Sigmoid colon (tissue), 7 donors: ENCODE data around the gene CAMSAP3. TPM values are rescaled to one million over a fixed set of nuclear protein-coding genes. Genes with fewer than 3 reads are reported as not detected.

Source experiments
- DNase-seq: peaks from one replicate; pipeline ENCODE4 v3.0.0-alpha.2; 2019
- H3K27ac ChIP-seq, 4 donors: fragments of 200-600 bp; sonication (generic); one replicate each; pipeline ENCODE4 v1.5.1; 2016 to 2019; ENCODE audit warnings: mild to moderate bottlenecking in 1 of 4
- H3K27me3 ChIP-seq, 3 donors: fragments of 200-600 bp; sonication (generic); one replicate each; pipeline ENCODE4 v1.5.1; 2019; ENCODE audit warnings: mild to moderate bottlenecking in 1 of 3
- H3K36me3 ChIP-seq, 4 donors: fragments of 200-600 bp; sonication (generic); one replicate each; pipeline ENCODE4 v1.5.1; 2016 to 2019
- H3K4me1 ChIP-seq, 4 donors: fragments of 200-600 bp; sonication (generic); one replicate each; pipeline ENCODE4 v1.5.1; 2017 to 2019
- H3K4me3 ChIP-seq, 4 donors: fragments of 200-600 bp; sonication (generic); one replicate each; pipeline ENCODE4 v1.5.1; 2017 to 2019; ENCODE audit warnings: mild to moderate bottlenecking in 2 of 4, moderate library complexity in 1 of 4
- H3K9me3 ChIP-seq, 4 donors: fragments of 200-600 bp in 3 of 4; sonication (generic) in 3 of 4; one replicate each; pipeline versions ENCODE4 v1.5.1 to v1.6.1; 2013 to 2019
- EP300 ChIP-seq, 4 donors: sonication (generic); formaldehyde crosslinking; IDR thresholded peaks; one replicate each; pipeline ENCODE4 v1.6.1; 2017; ENCODE audit warnings: antibody characterized with exemption in 4 of 4
- POLR2A ChIP-seq, 2 donors: fragments of 450-650 bp; IDR thresholded peaks; one replicate each; pipeline ENCODE4 v1.6.1; 2016; ENCODE audit warnings: antibody characterized with exemption in 2 of 2, mild to moderate bottlenecking in 2 of 2, moderate library complexity in 2 of 2
- POLR2AphosphoS5 ChIP-seq, 4 donors: sonication (generic); formaldehyde crosslinking; IDR thresholded peaks; one replicate each; pipeline ENCODE4 v1.6.1; 2017; ENCODE audit warnings: antibody characterized with exemption in 4 of 4
- WGBS, 2 donors: extraction: QIAGEN DNeasy Blood & Tissue Kit; methylation state at CpG; one replicate each; pipeline ENCODE4 v1.1.7; 2013; 5-methylcytosine and 5-hydroxymethylcytosine counted together
- intact Hi-C: fragments of 100-400 bp; cut with DNase I; formaldehyde crosslinking; loops from one replicate; pipeline ENCODE4 v1.15.1; 2023
- polyA plus RNA-seq, 3 donors: library from polyadenylated mRNA; stranded (reverse); fragments of 200-250 nt; gene quantifications; one replicate each; pipeline ENCODE4 v1.2.3, GENCODE V29; 2013
- total RNA-seq, 4 donors: library from RNA; depleted of rRNA; stranded (reverse); fragments of >200 nt; gene quantifications; one replicate each; pipeline ENCODE4 v1.1.0, GENCODE V29; 2016
- TF ChIP-seq, protein P1 (sequence below), 4 experiments: fragments of 450-650 bp in 3 of 4; fragments of 200-600 bp in 1 of 4; IDR thresholded peaks; one replicate each; pipeline ENCODE4 v1.5.1; 2016 to 2019; ENCODE audit warnings: antibody characterized with exemption in 4 of 4, mild to moderate bottlenecking in 3 of 4, moderate library complexity in 2 of 4
- donor health status: healthy with polysubstance abuse.
- donor health status: Bipolar disorder and iron deficiency.
- donor health status: healthy.

Gene CAMSAP3
- total and polyA plus RNA-seq, 7 donors, result under 0.01 to 37.2 (median 7.9) TPM; not detected in 1

GRCh38 chr19:7646426-7646700 lies 50.7 kb downstream of the CAMSAP3 start:
- no peaks in the 10 kb centered on the region for H3K4me1 ChIP-seq
- no peak overlapping the region for H3K27ac ChIP-seq
- no peaks in the 10 kb centered on the region for H3K9me3 ChIP-seq
- H3K36me3 ChIP-seq, result no peaks in the 10 kb centered on the region
- DNase-seq, result no peak
- H3K27me3 ChIP-seq, result peaks cover 0 to 46% (median 19%) of the 10 kb centered on the region in 3 donors
- 91 to 92% methylated on average over 8 of the region's 8 CpGs for WGBS, 2 donors
- H3K4me3 ChIP-seq, result no peak overlapping the region
- intact Hi-C loops, result no loop called here
- TF ChIP-seq, protein P1, sequence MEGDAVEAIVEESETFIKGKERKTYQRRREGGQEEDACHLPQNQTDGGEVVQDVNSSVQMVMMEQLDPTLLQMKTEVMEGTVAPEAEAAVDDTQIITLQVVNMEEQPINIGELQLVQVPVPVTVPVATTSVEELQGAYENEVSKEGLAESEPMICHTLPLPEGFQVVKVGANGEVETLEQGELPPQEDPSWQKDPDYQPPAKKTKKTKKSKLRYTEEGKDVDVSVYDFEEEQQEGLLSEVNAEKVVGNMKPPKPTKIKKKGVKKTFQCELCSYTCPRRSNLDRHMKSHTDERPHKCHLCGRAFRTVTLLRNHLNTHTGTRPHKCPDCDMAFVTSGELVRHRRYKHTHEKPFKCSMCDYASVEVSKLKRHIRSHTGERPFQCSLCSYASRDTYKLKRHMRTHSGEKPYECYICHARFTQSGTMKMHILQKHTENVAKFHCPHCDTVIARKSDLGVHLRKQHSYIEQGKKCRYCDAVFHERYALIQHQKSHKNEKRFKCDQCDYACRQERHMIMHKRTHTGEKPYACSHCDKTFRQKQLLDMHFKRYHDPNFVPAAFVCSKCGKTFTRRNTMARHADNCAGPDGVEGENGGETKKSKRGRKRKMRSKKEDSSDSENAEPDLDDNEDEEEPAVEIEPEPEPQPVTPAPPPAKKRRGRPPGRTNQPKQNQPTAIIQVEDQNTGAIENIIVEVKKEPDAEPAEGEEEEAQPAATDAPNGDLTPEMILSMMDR (IDR thresholded peaks at IDR 0.05), result no peak
- no peak for TF ChIP-seq POLR2A (IDR thresholded peaks at IDR 0.05)
- no peak for TF ChIP-seq EP300 (IDR thresholded peaks at IDR 0.05)
- TF ChIP-seq POLR2AphosphoS5 (IDR thresholded peaks at IDR 0.05), result no peak

- no peak overlapping the region for H3K4me3 ChIP-seq
- no peaks in the 10 kb centered on the region for H3K36me3 ChIP-seq
- peaks cover 0 to 4% (median under 1%) of the 10 kb centered on the region in 4 donors for H3K4me1 ChIP-seq
- no peak for DNase-seq
- H3K9me3 ChIP-seq, result no peaks in the 10 kb centered on the region
- intact Hi-C loops, result no loop called here
- no peak overlapping the region for H3K27ac ChIP-seq
- 88 to 95% methylated on average over 26 of the region's 26 CpGs for WGBS, 2 donors
- H3K27me3 ChIP-seq, result peaks cover 0 to 46% (median 19%) of the 10 kb centered on the region in 3 donors
- TF ChIP-seq, protein P1 (IDR thresholded peaks at IDR 0.05), result no peak
- TF ChIP-seq POLR2A (IDR thresholded peaks at IDR 0.05) (no peak), POLR2AphosphoS5 (IDR thresholded peaks at IDR 0.05) (no peak), EP300 (IDR thresholded peaks at IDR 0.05) (no peak)
Observed at GRCh38 chr19:7647156-7647555, 51.5 kb downstream of the CAMSAP3 start.

GRCh38 chr19:7648265-7649014 lies 52.8 kb downstream of the CAMSAP3 start:
- intact Hi-C loops, result no loop called here
- TF ChIP-seq, protein P1 (IDR thresholded peaks at IDR 0.05), result no peak
- TF ChIP-seq EP300 (IDR thresholded peaks at IDR 0.05), result no peak
- TF ChIP-seq POLR2A (IDR thresholded peaks at IDR 0.05), result no peak
- TF ChIP-seq POLR2AphosphoS5 (IDR thresholded peaks at IDR 0.05), result no peak
- no peak for DNase-seq
- H3K36me3 ChIP-seq, result no peaks in the 10 kb centered on the region
- H3K27ac ChIP-seq, result no peak overlapping the region
- peaks cover 0 to 34% (median 10%) of the 10 kb centered on the region in 3 donors for H3K27me3 ChIP-seq
- no peaks in the 10 kb centered on the region for H3K9me3 ChIP-seq
- 87 to 90% methylated on average over 15 of the region's 15 CpGs for WGBS, 2 donors
- H3K4me3 ChIP-seq, result no peak overlapping the region
- peaks cover 0 to 8% (median 4%) of the 10 kb centered on the region in 4 donors for H3K4me1 ChIP-seq

DNA sequence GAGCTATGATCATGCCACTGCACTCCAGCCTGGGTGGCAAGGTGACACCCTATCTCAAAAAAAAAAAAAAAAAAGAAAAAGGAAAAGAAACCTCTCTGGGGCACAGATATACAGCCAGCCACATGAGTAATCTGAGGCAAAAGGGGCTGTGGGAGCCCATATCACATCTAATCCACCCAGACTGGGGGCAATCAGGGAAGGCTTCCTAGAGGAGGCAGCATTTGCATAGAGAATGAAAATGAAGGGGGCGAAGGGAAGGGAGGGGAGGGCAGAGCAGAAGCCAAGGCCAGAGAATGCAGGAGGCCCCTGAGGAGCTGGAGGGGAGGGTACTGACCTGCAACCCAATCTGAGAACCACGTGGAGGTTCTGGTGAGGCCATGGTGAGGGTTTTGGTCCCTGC lies 54.5 kb downstream of the CAMSAP3 start:
- Histone ChIP-seq H3K4me1 (peaks cover 0 to 8% (median 4%) of the 10 kb centered on the region in 4 donors), H3K27ac (no peak overlapping the region), H3K27me3 (peaks cover 0 to 28% (median 4%) of the 10 kb centered on the region in 3 donors), H3K36me3 (no peaks in the 10 kb centered on the region), H3K4me3 (no peak overlapping the region), H3K9me3 (no peaks in the 10 kb centered on the region)
- TF ChIP-seq POLR2A (IDR thresholded peaks at IDR 0.05) (no peak), POLR2AphosphoS5 (IDR thresholded peaks at IDR 0.05) (no peak), EP300 (IDR thresholded peaks at IDR 0.05) (no peak)
- TF ChIP-seq, protein P1 (IDR thresholded peaks at IDR 0.05), result no peak
- DNase-seq, result no peak
- intact Hi-C loops, result no loop called here
- 46 to 57% methylated on average over 2 of the region's 2 CpGs for WGBS, 2 donors
